DOHH2 (cell line): ENCODE results near the gene WNT8A.

Experiments
- CTCF ChIP-seq: fragments of 200-600 bp; sonication (generic); IDR thresholded peaks from one replicate; pipeline ENCODE4 v1.5.1; 2014; ENCODE audit warnings: antibody characterized with exemption, mild to moderate bottlenecking, low read depth, low read length; ENCODE audit not compliant: poor library complexity, severe bottlenecking
- EZH2phosphoT487 ChIP-seq: fragments of 200-600 bp; sonication (generic); IDR thresholded peaks from 2 replicates; pipeline ENCODE4 v1.6.1; 2017; ENCODE audit warnings: borderline replicate concordance, mild to moderate bottlenecking, antibody characterized with exemption, low read length, moderate library complexity, mixed read lengths

- TF ChIP-seq CTCF (no peak), EZH2phosphoT487 (no peak)
These were observed 31.4 kb downstream of the WNT8A start for GRCh38 chr5:138115254-138115653.
